H9 (cell line): ENCODE results near the gene CAMK2N2. TPM values are rescaled to one million over a fixed set of nuclear protein-coding genes. Genes with fewer than 3 reads are reported as not detected.

Source experiments
- DNase-seq: peaks from one replicate; pipeline ENCODE4 v3.0.0-alpha.2; 2017
- H2AFZ ChIP-seq: one replicate; pipeline ENCODE4 v1.6.1; 2013; ENCODE audit warnings: mild to moderate bottlenecking, low read length, control low read depth, moderate library complexity
- H2AK5ac ChIP-seq: 2 replicates; pipeline ENCODE4 v1.6.1; 2013; ENCODE audit warnings: low read length, control low read depth, mixed read lengths; ENCODE audit not compliant: insufficient read length
- H2BK120ac ChIP-seq: one replicate; pipeline ENCODE4 v1.6.1; 2013; ENCODE audit warnings: low read depth, mild to moderate bottlenecking, low read length, control low read depth, inconsistent platforms; ENCODE audit not compliant: poor library complexity, severe bottlenecking
- H2BK12ac ChIP-seq: 2 replicates; pipeline ENCODE4 v1.6.1; 2013; ENCODE audit warnings: low read length, control low read depth, mixed read lengths, low read depth; ENCODE audit not compliant: insufficient read length
- H2BK15ac ChIP-seq: 2 replicates; pipeline ENCODE4 v1.6.1; 2013; ENCODE audit warnings: low read depth, low read length, control low read depth
- H2BK20ac ChIP-seq: one replicate; pipeline ENCODE4 v1.6.1; 2013; ENCODE audit warnings: low read depth, mild to moderate bottlenecking, low read length, control low read depth, inconsistent platforms; ENCODE audit not compliant: poor library complexity, severe bottlenecking
- H2BK5ac ChIP-seq: 2 replicates; pipeline ENCODE4 v1.6.1; 2013; ENCODE audit warnings: low read length, control low read depth, mixed read lengths; ENCODE audit not compliant: insufficient read length
- H3K14ac ChIP-seq: 2 replicates; pipeline ENCODE4 v1.6.1; 2013; ENCODE audit warnings: low read length, control low read depth; ENCODE audit not compliant: insufficient read depth
- H3K18ac ChIP-seq: 2 replicates; pipeline ENCODE4 v1.6.1; 2013; ENCODE audit warnings: low read depth, mild to moderate bottlenecking, mixed read lengths, low read length, control low read depth; ENCODE audit not compliant: insufficient read length
- H3K23ac ChIP-seq: 2 replicates; pipeline ENCODE4 v1.6.1; 2013; ENCODE audit warnings: low read length, control low read depth, mixed read lengths, low read depth; ENCODE audit not compliant: insufficient read length
- H3K23me2 ChIP-seq: 2 replicates; pipeline ENCODE4 v1.6.1; 2013; ENCODE audit warnings: low read depth, mild to moderate bottlenecking, mixed read lengths, low read length, control low read depth; ENCODE audit not compliant: insufficient read length, poor library complexity, severe bottlenecking
- H3K27ac ChIP-seq: 2 replicates; pipeline ENCODE4 v1.5.1; 2013; ENCODE audit warnings: low read length, control low read depth, mixed read lengths, low read depth; ENCODE audit not compliant: insufficient read length
- H3K27me3 ChIP-seq: 2 replicates; pipeline ENCODE4 v1.6.1; 2013; ENCODE audit warnings: low read length, control low read depth, inconsistent platforms; ENCODE audit not compliant: insufficient read depth
- H3K4ac ChIP-seq: 2 replicates; pipeline ENCODE4 v1.6.1; 2013; ENCODE audit warnings: low read depth, mild to moderate bottlenecking, control low read depth, inconsistent platforms, low read length, moderate library complexity
- H3K4me1 ChIP-seq: 2 replicates; pipeline ENCODE4 v1.6.1; 2013; ENCODE audit warnings: low read length, control low read depth, inconsistent platforms; ENCODE audit not compliant: insufficient read depth
- H3K4me2 ChIP-seq: 2 replicates; pipeline ENCODE4 v1.6.1; 2013; ENCODE audit warnings: low read length, control low read depth, mixed read lengths; ENCODE audit not compliant: insufficient read length, insufficient read depth
- H3K56ac ChIP-seq: 2 replicates; pipeline ENCODE4 v1.6.1; 2013; ENCODE audit warnings: low read depth, mild to moderate bottlenecking, mixed read lengths, low read length, control low read depth; ENCODE audit not compliant: insufficient read length
- H3K79me1 ChIP-seq: 2 replicates; pipeline ENCODE4 v1.6.1; 2013; ENCODE audit warnings: low read depth, mild to moderate bottlenecking, moderate library complexity, low read length, control low read depth, inconsistent platforms; ENCODE audit not compliant: insufficient read depth, poor library complexity, severe bottlenecking
- H3K79me2 ChIP-seq: 2 replicates; pipeline ENCODE4 v1.6.1; 2013; ENCODE audit warnings: low read length, control low read depth, inconsistent platforms; ENCODE audit not compliant: insufficient read depth
- H3K9ac ChIP-seq: 2 replicates; pipeline ENCODE4 v1.6.1; 2013; ENCODE audit warnings: low read length, control low read depth, mixed read lengths; ENCODE audit not compliant: insufficient read length; ENCODE audit errors: extremely low read depth
- H3K9me3 ChIP-seq: one replicate; pipeline ENCODE4 v1.6.1; 2013; ENCODE audit warnings: low read depth, low read length, inconsistent platforms; ENCODE audit not compliant: control insufficient read depth
- H3T11ph ChIP-seq: one replicate; pipeline ENCODE4 v1.6.1; 2013; ENCODE audit warnings: mild to moderate bottlenecking, low read length, control low read depth, inconsistent platforms
- H4K20me1 ChIP-seq: one replicate; pipeline ENCODE4 v1.6.1; 2013; ENCODE audit not compliant: control insufficient read depth, insufficient read length, insufficient read depth
- H4K5ac ChIP-seq: 2 replicates; pipeline ENCODE4 v1.6.1; 2013; ENCODE audit warnings: low read depth, mild to moderate bottlenecking, mixed read lengths, low read length, control low read depth; ENCODE audit not compliant: insufficient read length
- H4K8ac ChIP-seq: replicated peaks from 2 replicates; pipeline ENCODE4 v1.6.1; 2013; ENCODE audit warnings: low read length, control low read depth, mixed read lengths, low read depth; ENCODE audit not compliant: insufficient read length
- H4K91ac ChIP-seq: 2 replicates; pipeline ENCODE4 v1.6.1; 2013; ENCODE audit warnings: low read depth, mild to moderate bottlenecking, moderate library complexity, mixed read lengths, low read length, control low read depth; ENCODE audit not compliant: insufficient read length
- H3K27ac Mint-ChIP-seq, 3 experiments: 2 replicates in 2 of 3; 3 replicates in 1 of 3; pipeline ENCODE4 v1.8.0; 2020 to 2021; ENCODE audit warnings: mixed read lengths in 3 of 3, mild to moderate bottlenecking in 1 of 3, moderate library complexity in 1 of 3
- H3K27me3 Mint-ChIP-seq: 2 replicates; pipeline ENCODE4 v1.8.0; 2021; ENCODE audit warnings: low read depth, mild to moderate bottlenecking, moderate library complexity, mixed read lengths
- H3K36me3 Mint-ChIP-seq, 3 experiments: 2 replicates in 2 of 3; 3 replicates in 1 of 3; pipeline ENCODE4 v1.8.0; 2020 to 2021; ENCODE audit warnings: low read depth in 3 of 3, mixed read lengths in 3 of 3; ENCODE audit not compliant: insufficient read depth in 1 of 3
- H3K4me1 Mint-ChIP-seq, 2 experiments: 2 replicates each; pipeline ENCODE4 v1.8.0; 2020; ENCODE audit warnings: mixed read lengths in 2 of 2
- H3K4me3 Mint-ChIP-seq, 2 experiments: 2 replicates in 1 of 2; 3 replicates in 1 of 2; pipeline ENCODE4 v1.8.0; 2020 to 2021; ENCODE audit warnings: mild to moderate bottlenecking in 2 of 2, mixed read lengths in 2 of 2, moderate library complexity in 1 of 2
- H3K9me3 Mint-ChIP-seq, 2 experiments: 2 replicates in 1 of 2; 3 replicates in 1 of 2; pipeline ENCODE4 v1.8.0; 2020; ENCODE audit warnings: mild to moderate bottlenecking in 2 of 2, mixed read lengths in 2 of 2, moderate library complexity in 1 of 2
- WGBS: extraction: QIAGEN DNeasy Blood & Tissue Kit; methylation state at CpG from one replicate; pipeline ENCODE4 v1.1.7; 2013; ENCODE audit warnings: missing lambda C conversion rate, low lambda C conversion rate, mixed read lengths; ENCODE audit not compliant: insufficient read length; ENCODE audit errors: extremely low coverage; 5-methylcytosine and 5-hydroxymethylcytosine counted together
- total RNA-seq: library from RNA; stranded (reverse); gene quantifications from 2 replicates; pipeline ENCODE4 v1.2.1, GENCODE V29; 2021
- TF ChIP-seq, protein P1 (sequence below): fragments of 200-600 bp; sonication (generic); conservative IDR thresholded peaks from 3 replicates; pipeline ENCODE4 v1.8.0; 2021; ENCODE audit warnings: antibody characterized with exemption, mild to moderate bottlenecking

Gene CAMK2N2
- total RNA-seq, 1 experiment from 2014 or later = 12.6 TPM

- Histone ChIP-seq H3K4me2 (no peak overlapping the region), H3K9ac (no peak overlapping the region), H2BK15ac (no peak overlapping the region), H3K14ac (no peak overlapping the region; the same call in 1 of the 2 replicates), H2AFZ (no peak overlapping the region), H3K27ac (no peak overlapping the region), H3K79me2 (no peaks in the 10 kb centered on the region), H3K4ac (no peak overlapping the region), H4K91ac (no peak overlapping the region), H4K20me1 (no peaks in the 10 kb centered on the region), H4K8ac (no peak overlapping the region), H3T11ph (no peak overlapping the region), H2BK5ac (no peak overlapping the region), H2AK5ac (no peak overlapping the region), H3K56ac (no peak overlapping the region), H3K79me1 (no peaks in the 10 kb centered on the region), H3K23me2 (no peaks in the 10 kb centered on the region), H3K18ac (no peak overlapping the region), H2BK12ac (no peak overlapping the region), H3K4me1 (no peaks in the 10 kb centered on the region), H4K5ac (no peak overlapping the region), H3K9me3 (no peaks in the 10 kb centered on the region), H2BK120ac (no peak overlapping the region), H3K27me3 (no peaks in the 10 kb centered on the region), H3K23ac (no peak overlapping the region), H2BK20ac (no peak overlapping the region)
- H3K27ac Mint-ChIP-seq = no peak overlapping the region
- 0 out of 4 replicates have a peak, but pooled peaks cover 0 to 4% of the 10 kb centered on the region in 2 experiments for H3K4me1 Mint-ChIP-seq
- DNase-seq = no peak
- no peak overlapping the region for H3K4me3 Mint-ChIP-seq
- H3K9me3 Mint-ChIP-seq = no peaks in the 10 kb centered on the region
- peaks cover 6 to 22% (median 20%) of the 10 kb centered on the region in 3 experiments; a peak in 6 of 7 replicates for H3K36me3 Mint-ChIP-seq
- H3K27me3 Mint-ChIP-seq = peaks cover 1% of the 10 kb centered on the region
- TF ChIP-seq, protein P1, sequence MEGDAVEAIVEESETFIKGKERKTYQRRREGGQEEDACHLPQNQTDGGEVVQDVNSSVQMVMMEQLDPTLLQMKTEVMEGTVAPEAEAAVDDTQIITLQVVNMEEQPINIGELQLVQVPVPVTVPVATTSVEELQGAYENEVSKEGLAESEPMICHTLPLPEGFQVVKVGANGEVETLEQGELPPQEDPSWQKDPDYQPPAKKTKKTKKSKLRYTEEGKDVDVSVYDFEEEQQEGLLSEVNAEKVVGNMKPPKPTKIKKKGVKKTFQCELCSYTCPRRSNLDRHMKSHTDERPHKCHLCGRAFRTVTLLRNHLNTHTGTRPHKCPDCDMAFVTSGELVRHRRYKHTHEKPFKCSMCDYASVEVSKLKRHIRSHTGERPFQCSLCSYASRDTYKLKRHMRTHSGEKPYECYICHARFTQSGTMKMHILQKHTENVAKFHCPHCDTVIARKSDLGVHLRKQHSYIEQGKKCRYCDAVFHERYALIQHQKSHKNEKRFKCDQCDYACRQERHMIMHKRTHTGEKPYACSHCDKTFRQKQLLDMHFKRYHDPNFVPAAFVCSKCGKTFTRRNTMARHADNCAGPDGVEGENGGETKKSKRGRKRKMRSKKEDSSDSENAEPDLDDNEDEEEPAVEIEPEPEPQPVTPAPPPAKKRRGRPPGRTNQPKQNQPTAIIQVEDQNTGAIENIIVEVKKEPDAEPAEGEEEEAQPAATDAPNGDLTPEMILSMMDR = no peak
- no CpG with 5 or more reads among the region's 8 CpGs for WGBS
Observed at GRCh38 chr3:184239221-184239620, 22.1 kb downstream of the CAMK2N2 start.
